Measurements from ENCODE around the gene TSPAN16.
A peak's percentile ranks its signal among the peaks of the same experiment; 100 is the strongest.

GRCh38 chr19:11323601-11324078 lies 27.7 kb downstream of the TSPAN16 start:
- TF ChIP-seq CTCF (IDR thresholded peaks at IDR 0.05), result no peak
- TF ChIP-seq POLR2A (IDR thresholded peaks at IDR 0.05), result peak; percentile 4

All from right lobe of liver (tissue), 4 donors.